ENCODE results near the gene SERTAD2.

SERTAD2 gene

DNA sequence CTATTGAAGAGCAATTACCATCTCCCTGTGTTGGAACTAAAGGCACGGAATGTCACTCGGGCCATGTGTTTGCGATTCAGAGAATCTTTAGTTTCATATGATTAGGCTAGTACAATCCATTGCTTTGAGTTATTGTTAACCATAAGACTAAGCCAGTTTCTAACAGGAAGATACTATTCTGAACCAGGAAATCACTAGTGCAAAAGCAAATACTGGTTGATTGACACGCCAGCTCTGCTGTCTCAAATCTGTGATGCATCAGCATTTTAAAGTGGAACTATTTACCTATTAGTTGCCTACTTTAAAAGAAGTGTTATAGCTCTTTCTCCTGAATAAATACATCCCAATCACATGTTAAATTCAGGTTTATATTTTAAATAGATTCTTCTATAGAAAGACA is 67.7 kb downstream of the SERTAD2 start:
- DNase-seq (ENCODE audit: low read depth in 3 of 3), result no peak

DNA sequence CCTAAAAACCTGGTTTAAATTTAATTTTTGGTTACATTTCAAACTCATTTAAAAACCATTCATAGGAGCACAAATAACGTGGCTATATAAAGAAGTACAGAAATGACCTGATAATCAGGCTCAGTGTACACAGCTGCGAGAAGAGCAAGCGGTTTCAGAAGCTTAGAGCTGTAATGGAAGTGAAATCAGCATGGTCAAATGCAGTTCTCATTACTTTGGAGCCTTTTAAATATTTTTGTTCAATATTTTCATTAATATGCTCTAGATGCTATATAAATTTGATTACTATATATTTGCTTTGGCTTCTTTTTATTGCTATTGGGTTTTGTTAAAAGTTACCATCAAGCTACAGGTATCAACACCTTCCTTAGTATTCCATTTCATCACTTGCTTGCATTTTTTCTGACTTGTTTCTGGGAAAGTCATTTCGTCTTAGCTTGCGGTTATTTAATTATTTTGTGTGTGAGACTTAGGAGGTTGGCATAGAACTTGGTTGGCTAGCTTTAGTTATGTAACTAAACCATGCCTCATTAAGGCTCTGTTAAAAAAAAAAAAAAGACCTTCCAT is 70.9 kb downstream of the SERTAD2 start:
- DNase-seq (ENCODE audit: low read depth in 3 of 3), result no peak

DNA sequence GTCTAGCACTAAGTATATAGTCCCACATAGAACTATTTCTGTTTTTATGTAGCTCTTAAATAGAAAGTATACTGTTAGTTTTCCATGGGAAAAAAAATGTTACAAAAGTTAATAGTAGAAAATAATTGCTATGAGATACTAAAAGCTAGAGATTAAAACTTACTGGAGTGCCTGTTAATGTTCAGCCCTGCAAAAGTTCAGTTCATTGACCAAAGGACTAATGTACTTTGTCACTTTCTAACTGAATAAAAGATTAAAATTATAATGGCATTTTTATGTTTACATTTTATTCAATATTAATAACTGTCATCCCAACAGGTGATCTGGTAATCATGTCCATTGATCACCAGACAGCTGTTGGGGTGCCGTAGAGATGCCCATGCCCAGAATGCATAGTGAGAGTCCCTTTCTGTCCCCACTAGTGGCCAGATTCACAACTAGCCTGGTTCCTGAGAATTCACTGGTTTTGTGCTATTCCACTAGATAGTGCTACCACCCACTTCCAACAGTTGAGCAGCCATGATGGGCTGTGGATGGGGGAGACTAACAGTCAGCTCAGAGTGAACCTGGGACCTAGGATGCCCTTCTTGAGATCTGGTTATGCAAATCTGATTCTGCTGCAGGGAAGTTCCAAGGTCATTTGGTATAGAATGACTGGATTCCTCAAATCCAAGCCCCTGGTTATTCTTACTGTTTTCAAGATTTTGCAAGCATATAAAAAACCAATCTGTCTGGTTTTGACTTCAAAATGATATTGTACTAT is 71.8 kb downstream of the SERTAD2 start:
- no peak for DNase-seq (ENCODE audit: low read depth in 3 of 3)
